WERI-Rb-1 (cell line): ENCODE measurements around the gene MLYCD.

Experiments
- DNase-seq: peaks from one replicate; pipeline ENCODE4 v3.0.0-alpha.2; 2020
- H3K27ac ChIP-seq: fragments of 250-450 bp; sonication (Bioruptor Pico); 2 replicates; pipeline ENCODE4 v1.5.1; 2020; ENCODE audit warnings: mild to moderate bottlenecking, moderate library complexity
- H3K27me3 ChIP-seq: fragments of 250-450 bp; sonication (Bioruptor Pico); 2 replicates; pipeline ENCODE4 v1.5.1; 2021; ENCODE audit warnings: mild to moderate bottlenecking, low read depth, moderate library complexity; ENCODE audit not compliant: insufficient read depth, severe bottlenecking
- H3K36me3 ChIP-seq: fragments of 250-450 bp; sonication (Bioruptor Pico); 2 replicates; pipeline ENCODE4 v1.5.1; 2020; ENCODE audit warnings: mild to moderate bottlenecking, moderate library complexity
- H3K4me3 ChIP-seq: 2 replicates; pipeline ENCODE4 v1.5.1; 2011; ENCODE audit warnings: low read depth, mild to moderate bottlenecking, control low read depth, low read length
- H3K9me3 ChIP-seq: fragments of 250-450 bp; sonication (Bioruptor Pico); 2 replicates; pipeline ENCODE4 v1.5.1; 2021; ENCODE audit warnings: mild to moderate bottlenecking, moderate library complexity; ENCODE audit not compliant: severe bottlenecking
- TF ChIP-seq, protein P1 (sequence below): IDR thresholded peaks from 2 replicates; pipeline ENCODE4 v1.5.1; 2011; ENCODE audit warnings: low read depth, mild to moderate bottlenecking, control low read depth, inconsistent platforms, low read length

MLYCD gene

DNA sequence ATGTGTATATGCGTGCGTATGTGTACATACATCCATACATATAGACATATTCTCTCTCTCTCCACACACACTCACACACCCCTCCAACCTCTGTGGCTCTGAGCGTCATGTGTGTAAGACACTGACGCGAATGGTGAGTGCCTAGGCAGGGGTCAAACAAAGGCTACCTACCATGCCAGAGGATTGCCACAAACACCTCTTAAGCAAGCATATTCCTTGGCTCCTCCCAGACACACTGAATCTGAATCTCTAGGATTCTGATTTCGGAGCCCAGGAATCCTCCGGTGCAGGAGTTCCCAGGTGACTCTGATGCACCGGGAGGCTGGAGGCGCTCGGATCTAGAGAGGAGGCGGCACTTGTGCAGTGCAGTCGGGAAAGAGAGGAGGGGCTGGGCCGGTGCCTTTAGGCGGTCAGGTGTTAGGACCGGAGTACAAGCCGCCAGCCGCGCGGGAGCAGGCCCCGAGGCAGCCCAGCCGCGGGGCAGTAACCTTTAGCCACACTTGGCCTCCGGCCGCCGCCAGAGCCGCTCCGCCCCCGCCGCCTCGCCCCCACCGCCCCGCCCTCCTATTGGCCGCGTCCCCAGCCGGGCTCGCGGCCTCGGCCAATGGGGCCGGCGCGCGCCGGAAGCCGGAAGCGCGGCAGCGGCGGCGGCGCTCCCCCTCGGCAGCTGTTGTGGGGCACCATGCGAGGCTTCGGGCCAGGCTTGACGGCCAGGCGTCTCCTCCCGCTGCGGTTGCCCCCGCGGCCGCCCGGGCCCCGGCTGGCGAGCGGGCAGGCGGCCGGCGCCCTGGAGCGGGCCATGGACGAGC is at the start of gene MLYCD:
Gene MLYCD (plus strand): TSS at position 653 of the 809 bp plus-strand sequence. CDS start 30 bp downstream, at position 683.
- Histone ChIP-seq H3K4me3 (peak within 1 kb of the TSS; percentile 52), H3K27ac (peak within 1 kb of the TSS; percentile 59), H3K27me3 (no peaks in the 10 kb centered on the region), H3K36me3 (no peaks in the 10 kb centered on the region), H3K9me3 (no peaks in the 10 kb centered on the region)
- DNase-seq: peak; percentile 58
- TF ChIP-seq, protein P1, sequence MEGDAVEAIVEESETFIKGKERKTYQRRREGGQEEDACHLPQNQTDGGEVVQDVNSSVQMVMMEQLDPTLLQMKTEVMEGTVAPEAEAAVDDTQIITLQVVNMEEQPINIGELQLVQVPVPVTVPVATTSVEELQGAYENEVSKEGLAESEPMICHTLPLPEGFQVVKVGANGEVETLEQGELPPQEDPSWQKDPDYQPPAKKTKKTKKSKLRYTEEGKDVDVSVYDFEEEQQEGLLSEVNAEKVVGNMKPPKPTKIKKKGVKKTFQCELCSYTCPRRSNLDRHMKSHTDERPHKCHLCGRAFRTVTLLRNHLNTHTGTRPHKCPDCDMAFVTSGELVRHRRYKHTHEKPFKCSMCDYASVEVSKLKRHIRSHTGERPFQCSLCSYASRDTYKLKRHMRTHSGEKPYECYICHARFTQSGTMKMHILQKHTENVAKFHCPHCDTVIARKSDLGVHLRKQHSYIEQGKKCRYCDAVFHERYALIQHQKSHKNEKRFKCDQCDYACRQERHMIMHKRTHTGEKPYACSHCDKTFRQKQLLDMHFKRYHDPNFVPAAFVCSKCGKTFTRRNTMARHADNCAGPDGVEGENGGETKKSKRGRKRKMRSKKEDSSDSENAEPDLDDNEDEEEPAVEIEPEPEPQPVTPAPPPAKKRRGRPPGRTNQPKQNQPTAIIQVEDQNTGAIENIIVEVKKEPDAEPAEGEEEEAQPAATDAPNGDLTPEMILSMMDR: no peak

DNA sequence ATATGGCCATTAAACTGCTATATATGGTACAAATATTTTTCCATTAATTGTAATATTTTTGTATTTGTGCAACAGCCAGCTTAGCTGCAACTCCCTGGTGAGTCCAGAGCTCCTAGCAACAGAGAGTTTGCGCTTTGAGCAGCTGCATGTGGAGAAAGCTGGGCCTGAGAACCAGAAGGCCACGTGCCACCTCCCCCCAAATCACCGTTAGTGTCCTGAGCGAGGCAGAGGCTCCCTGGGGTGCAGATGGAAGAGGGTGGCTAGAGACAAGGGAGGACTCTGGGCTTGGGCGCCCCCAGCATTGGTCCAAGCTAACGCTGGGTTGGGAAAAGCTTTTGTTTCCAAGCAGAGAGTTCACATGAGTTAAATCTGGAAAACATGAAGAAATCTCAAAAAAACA is 49.5 kb upstream of the MLYCD start:
- TF ChIP-seq, protein P1: no peak
- no peaks in the 10 kb centered on the region for H3K9me3 ChIP-seq

DNA sequence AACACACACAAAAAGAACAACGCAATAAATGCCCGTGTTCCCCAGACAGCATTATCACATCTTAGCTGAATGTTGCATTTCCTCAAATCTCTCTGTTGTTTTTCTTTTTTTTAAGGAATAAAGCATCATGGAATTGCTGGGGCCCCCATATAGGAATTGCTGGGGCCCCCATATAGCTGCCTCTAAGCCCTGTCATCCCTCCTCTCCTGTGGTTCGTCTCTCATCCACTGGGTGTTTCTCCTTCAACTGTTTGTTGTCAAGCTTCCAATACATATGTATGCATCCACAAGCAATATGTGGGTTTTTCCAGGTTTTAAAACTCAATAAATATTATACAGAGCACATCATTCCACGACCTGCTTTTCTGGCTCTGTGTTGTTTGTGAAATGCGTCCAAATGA is 48.0 kb upstream of the MLYCD start:
- no peak for DNase-seq
- TF ChIP-seq, protein P1: no peak
- no peaks in the 10 kb centered on the region for H3K36me3 ChIP-seq
- no peaks in the 10 kb centered on the region for H3K9me3 ChIP-seq
- H3K27ac ChIP-seq: no peak overlapping the region
- H3K4me3 ChIP-seq: no peak overlapping the region
- H3K27me3 ChIP-seq: no peaks in the 10 kb centered on the region

More for the DNA sequence above, 49.5 kb upstream of the MLYCD start:
- Histone ChIP-seq H3K27ac (no peak overlapping the region), H3K4me3 (no peak overlapping the region), H3K27me3 (no peaks in the 10 kb centered on the region), H3K36me3 (no peaks in the 10 kb centered on the region)
- no peak for DNase-seq

DNA sequence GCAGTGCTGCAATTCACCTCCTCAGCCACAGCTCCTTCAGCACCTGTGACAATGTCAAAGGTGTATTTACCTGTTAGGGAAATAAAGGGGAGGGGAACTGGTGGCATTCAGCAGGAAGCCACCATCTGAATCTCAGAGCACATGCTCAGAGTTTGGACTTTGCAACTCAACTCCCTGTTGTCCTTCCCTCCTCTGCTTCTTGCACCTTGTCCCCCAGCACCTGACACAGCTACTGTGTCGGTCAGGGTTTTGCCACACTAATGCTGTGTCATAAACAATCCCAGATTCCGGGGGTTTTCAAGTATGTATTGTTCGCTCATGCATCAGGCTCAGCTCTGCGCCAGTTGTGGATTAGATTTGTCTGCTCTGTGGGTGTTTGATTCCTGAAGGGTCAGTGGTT is 47.4 kb upstream of the MLYCD start:
- no peaks in the 10 kb centered on the region for H3K9me3 ChIP-seq
- H3K4me3 ChIP-seq: no peak overlapping the region
- DNase-seq: no peak
- H3K36me3 ChIP-seq: no peaks in the 10 kb centered on the region
- TF ChIP-seq, protein P1: no peak
- H3K27me3 ChIP-seq: no peaks in the 10 kb centered on the region
- H3K27ac ChIP-seq: no peak overlapping the region

DNA sequence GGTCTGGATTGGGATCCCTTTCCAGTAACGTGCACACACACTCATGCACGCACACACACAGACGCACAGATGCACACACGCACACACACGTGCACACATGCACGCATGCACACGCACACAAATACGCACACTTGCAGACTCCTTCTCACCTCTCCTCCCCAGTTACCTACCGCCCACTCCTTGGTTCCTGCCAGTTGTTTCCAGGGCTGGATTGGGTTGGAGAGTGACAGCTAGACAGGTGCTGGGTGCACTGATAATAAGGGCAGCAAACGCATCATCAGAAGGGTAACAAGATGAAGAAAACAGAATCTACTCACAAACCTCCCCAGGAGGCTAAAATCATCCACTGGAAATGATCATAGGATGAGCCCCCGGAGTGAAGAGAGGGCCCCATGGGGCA is 46.1 kb upstream of the MLYCD start:
- TF ChIP-seq, protein P1: no peak

More for the DNA sequence above, 46.1 kb upstream of the MLYCD start:
- Histone ChIP-seq H3K36me3 (no peaks in the 10 kb centered on the region), H3K4me3 (no peak overlapping the region), H3K9me3 (no peaks in the 10 kb centered on the region), H3K27me3 (no peaks in the 10 kb centered on the region), H3K27ac (no peak overlapping the region)
- DNase-seq: no peak
